ENCODE results near the gene NCBP3. TPM values are rescaled to one million over a fixed set of nuclear protein-coding genes. Genes with fewer than 3 reads are reported as not detected.

NCBP3 gene
- total RNA-seq, 4 donors from 2014 or later, result 17.3 to 31.5 (median 21.3) TPM

DNA sequence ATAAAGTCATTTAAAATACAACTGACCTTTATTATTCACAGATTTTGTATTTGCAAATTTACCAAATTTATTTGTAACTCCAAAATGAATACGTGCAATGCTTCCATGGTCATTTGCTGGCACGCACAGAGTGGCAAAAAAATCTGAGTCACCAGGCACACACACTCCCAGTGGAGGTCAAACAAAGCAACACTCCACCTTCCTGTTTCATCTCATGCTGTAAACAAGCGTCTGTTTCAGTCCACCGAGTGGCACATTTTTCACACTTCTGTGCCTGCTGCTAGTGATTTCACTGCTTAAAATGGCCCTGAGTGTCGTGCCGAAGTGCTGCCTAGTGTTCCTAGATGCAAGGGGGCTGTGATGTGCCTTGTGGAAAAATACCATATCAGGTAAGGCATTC is 27.3 kb downstream of the NCBP3 start:
- H3K36me3 ChIP-seq, result peaks cover 9 to 100% (median 36%) of the 10 kb centered on the region in 3 donors
- H3K9me3 ChIP-seq, result no peaks in the 10 kb centered on the region
- no peak for DNase-seq (ENCODE audit: low spot score in 2 of 2)
- 79 to 86% methylated on average over 6 of the region's 6 CpGs for WGBS, 2 donors
- TF ChIP-seq POLR2A (IDR thresholded peaks at IDR 0.05) (no peak), EP300 (IDR thresholded peaks at IDR 0.05) (no peak)
- TF ChIP-seq, protein P1, sequence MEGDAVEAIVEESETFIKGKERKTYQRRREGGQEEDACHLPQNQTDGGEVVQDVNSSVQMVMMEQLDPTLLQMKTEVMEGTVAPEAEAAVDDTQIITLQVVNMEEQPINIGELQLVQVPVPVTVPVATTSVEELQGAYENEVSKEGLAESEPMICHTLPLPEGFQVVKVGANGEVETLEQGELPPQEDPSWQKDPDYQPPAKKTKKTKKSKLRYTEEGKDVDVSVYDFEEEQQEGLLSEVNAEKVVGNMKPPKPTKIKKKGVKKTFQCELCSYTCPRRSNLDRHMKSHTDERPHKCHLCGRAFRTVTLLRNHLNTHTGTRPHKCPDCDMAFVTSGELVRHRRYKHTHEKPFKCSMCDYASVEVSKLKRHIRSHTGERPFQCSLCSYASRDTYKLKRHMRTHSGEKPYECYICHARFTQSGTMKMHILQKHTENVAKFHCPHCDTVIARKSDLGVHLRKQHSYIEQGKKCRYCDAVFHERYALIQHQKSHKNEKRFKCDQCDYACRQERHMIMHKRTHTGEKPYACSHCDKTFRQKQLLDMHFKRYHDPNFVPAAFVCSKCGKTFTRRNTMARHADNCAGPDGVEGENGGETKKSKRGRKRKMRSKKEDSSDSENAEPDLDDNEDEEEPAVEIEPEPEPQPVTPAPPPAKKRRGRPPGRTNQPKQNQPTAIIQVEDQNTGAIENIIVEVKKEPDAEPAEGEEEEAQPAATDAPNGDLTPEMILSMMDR (IDR thresholded peaks at IDR 0.05), result no peak
- H3K4me3 ChIP-seq, result no peak overlapping the region
- no peaks in the 10 kb centered on the region for H3K27me3 ChIP-seq
- H3K4me1 ChIP-seq, result no peaks in the 10 kb centered on the region
- H3K27ac ChIP-seq, result no peak overlapping the region

DNA sequence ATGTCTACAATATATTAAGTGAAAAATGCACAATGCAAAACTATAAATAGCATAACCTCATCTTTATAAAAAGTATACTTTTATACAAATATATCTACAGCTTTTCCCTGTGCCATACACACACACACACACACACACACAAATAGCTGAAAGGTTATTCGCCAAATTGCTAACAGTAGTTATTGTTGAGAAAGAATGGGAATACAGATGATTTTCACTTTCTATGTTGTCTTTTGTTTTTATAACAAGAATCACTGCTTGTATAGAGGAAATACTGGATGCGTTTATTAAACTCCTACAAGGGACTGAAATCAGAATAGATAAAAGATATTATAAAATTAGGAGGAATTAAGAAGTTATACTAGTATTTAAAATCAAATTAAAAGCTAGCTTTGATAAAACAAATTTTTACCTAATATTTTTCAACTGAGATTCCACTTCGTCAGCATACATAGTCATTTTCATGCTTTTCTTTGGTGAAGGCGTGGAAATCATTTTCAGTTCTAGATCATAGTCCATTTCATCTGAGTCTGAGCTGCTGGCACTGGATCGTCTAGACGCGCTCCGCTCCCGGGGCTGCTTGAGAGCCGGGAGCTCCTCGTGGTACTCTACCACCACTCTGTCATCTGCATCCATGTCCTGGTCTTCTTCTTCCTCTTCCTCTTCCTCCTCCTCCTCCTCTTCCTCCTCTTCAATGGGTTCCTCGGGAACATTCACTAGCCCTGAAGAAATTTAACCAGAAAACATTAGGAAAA is 28.0 kb downstream of the NCBP3 start:
- Histone ChIP-seq H3K27ac (no peak overlapping the region), H3K9me3 (no peaks in the 10 kb centered on the region), H3K36me3 (peaks cover 6 to 100% (median 39%) of the 10 kb centered on the region in 3 donors), H3K4me1 (no peaks in the 10 kb centered on the region), H3K4me3 (no peak overlapping the region), H3K27me3 (no peaks in the 10 kb centered on the region)
- TF ChIP-seq, protein P1 (IDR thresholded peaks at IDR 0.05), result no peak
- TF ChIP-seq POLR2A (IDR thresholded peaks at IDR 0.05), result no peak
- no peak for TF ChIP-seq EP300 (IDR thresholded peaks at IDR 0.05)
- no peak for DNase-seq (ENCODE audit: low spot score in 2 of 2)
- WGBS, 2 donors, result 86 to 89% methylated on average over 12 of the region's 12 CpGs

DNA sequence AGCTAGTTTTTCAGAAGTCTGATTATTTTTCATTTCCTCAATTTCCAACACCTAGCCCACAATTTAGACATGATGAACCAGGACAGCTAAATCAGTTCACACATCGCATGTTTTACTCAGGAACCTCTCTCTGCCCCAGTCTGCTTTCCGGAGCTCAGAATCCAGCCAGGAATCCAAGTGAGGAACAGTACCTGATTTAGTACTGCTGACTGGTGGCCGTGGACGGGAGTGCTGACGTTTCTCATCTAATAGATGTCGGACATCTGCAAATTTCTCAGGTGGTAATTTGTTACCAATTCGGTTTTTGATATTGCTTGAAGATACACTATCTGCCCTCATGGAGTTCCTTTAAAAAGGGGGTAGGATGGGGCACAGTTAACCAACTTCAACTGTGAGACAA is 30.1 kb downstream of the NCBP3 start:
- H3K4me1 ChIP-seq, result no peaks in the 10 kb centered on the region
- DNase-seq (ENCODE audit: low spot score in 2 of 2), result no peak
- H3K27me3 ChIP-seq, result no peaks in the 10 kb centered on the region
- TF ChIP-seq, protein P1 (IDR thresholded peaks at IDR 0.05), result no peak
- no peak for TF ChIP-seq POLR2A (IDR thresholded peaks at IDR 0.05)
- no peak for TF ChIP-seq EP300 (IDR thresholded peaks at IDR 0.05)
- H3K4me3 ChIP-seq, result no peak overlapping the region
- 81 to 84% methylated on average over 7 of the region's 7 CpGs for WGBS, 2 donors
- no peak overlapping the region for H3K27ac ChIP-seq
- no peaks in the 10 kb centered on the region for H3K9me3 ChIP-seq
- H3K36me3 ChIP-seq, result peaks cover 6 to 100% (median 46%) of the 10 kb centered on the region in 3 donors

DNA sequence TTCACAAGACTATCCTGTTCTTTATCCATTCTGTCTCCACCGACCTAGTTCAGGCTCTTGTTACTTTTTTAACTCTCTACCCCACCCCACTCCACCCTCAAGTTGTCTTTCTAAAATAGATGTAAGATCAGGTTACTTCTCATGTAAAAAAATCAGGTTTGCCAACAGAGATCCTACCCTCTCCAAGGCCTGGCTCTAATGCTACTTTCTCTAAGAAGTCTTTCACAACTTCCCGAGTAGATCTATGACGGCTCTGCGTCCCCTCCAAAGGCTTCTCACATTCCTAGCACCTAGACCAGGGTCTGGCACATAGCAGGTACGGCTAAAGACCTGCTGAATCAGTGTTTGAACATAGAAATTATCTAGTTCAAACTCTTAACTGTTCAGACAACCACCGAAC is 30.9 kb downstream of the NCBP3 start:
- no peaks in the 10 kb centered on the region for H3K9me3 ChIP-seq
- H3K4me3 ChIP-seq, result no peak overlapping the region
- no peaks in the 10 kb centered on the region for H3K4me1 ChIP-seq
- H3K27ac ChIP-seq, result no peak overlapping the region
- H3K36me3 ChIP-seq, result peaks cover 6 to 100% (median 38%) of the 10 kb centered on the region in 3 donors
- no peak for DNase-seq (ENCODE audit: low spot score in 2 of 2)
- H3K27me3 ChIP-seq, result no peaks in the 10 kb centered on the region
- WGBS, 2 donors, result 91 to 92% methylated on average over 6 of the region's 6 CpGs
- TF ChIP-seq EP300 (IDR thresholded peaks at IDR 0.05), result no peak
- TF ChIP-seq, protein P1 (IDR thresholded peaks at IDR 0.05), result no peak
- no peak for TF ChIP-seq POLR2A (IDR thresholded peaks at IDR 0.05)

DNA sequence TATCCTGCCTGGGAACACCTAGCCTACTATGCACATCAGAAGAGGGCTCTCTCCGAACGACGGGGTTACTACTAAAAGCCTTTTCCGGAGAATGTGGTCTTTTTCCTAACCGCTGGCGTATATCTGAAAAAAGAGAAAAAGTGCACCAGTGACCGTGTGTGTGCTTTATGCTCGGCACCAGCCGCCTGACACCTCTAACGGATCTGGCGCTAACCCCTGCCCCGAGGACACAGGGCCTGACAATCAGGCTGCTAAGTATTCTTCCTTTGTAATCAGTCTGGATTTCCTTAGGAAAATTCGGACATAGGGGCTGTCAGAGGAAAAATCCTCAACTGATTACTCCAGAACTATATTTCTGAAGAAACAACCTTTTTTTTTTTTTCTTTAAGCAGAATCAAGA is 31.7 kb downstream of the NCBP3 start:
- H3K4me1 ChIP-seq, result no peaks in the 10 kb centered on the region
- no peak for DNase-seq (ENCODE audit: low spot score in 2 of 2)
- H3K27ac ChIP-seq, result no peak overlapping the region
- no peak for TF ChIP-seq POLR2A (IDR thresholded peaks at IDR 0.05)
- TF ChIP-seq, protein P1 (IDR thresholded peaks at IDR 0.05), result no peak
- no peaks in the 10 kb centered on the region for H3K27me3 ChIP-seq
- H3K4me3 ChIP-seq, result no peak overlapping the region
- H3K9me3 ChIP-seq, result no peaks in the 10 kb centered on the region
- WGBS, 2 donors, result 88 to 92% methylated on average over 13 of the region's 13 CpGs
- peaks cover 6 to 100% (median 33%) of the 10 kb centered on the region in 3 donors for H3K36me3 ChIP-seq

Data from tibial nerve (tissue), 4 donors.